Caco-2 (cell line): ENCODE data around the gene WIPF2. TPM values are rescaled to one million over a fixed set of nuclear protein-coding genes. Genes with fewer than 3 reads are reported as not detected.
A peak's percentile ranks its signal among the peaks of the same experiment; 100 is the strongest.

Source experiments
- BruUV-seq: library from RNA; stranded (reverse); fragments of 400-500 nt; replicated peaks from 2 replicates; lab custom pipeline; 2021; lab: Mats Ljungman, UMichigan
- CTCF ChIA-PET: fragments of 300-600 bp; sonication (Branson Sonifier 250); formaldehyde crosslinking; loops from one replicate; lab custom pipeline; 2022; ENCODE audit warnings: antibody characterized with exemption; lab: Charles Lee
- POLR2A ChIA-PET: fragments of 300-600 bp; sonication (Branson Sonifier 250); formaldehyde crosslinking; loops from one replicate; lab custom pipeline; 2022; ENCODE audit warnings: antibody characterized with exemption; lab: Charles Lee
- DNase-seq, 2 experiments: peaks; one replicate each; pipeline versions ENCODE4 v3.0.0 to v3.0.0-alpha.2; 2020 to 2022
- H3K27me3 ChIP-seq: replicated peaks from 2 replicates; pipeline ENCODE4 v1.6.0; 2011; ENCODE audit warnings: low read length; ENCODE audit not compliant: control insufficient read depth, insufficient read depth
- H3K36me3 ChIP-seq: 2 replicates; pipeline ENCODE4 v1.5.1; 2011; ENCODE audit warnings: low read length; ENCODE audit not compliant: control insufficient read depth, insufficient read depth
- H3K4me1 ChIP-seq: fragments of 250-450 bp; sonication (Bioruptor Pico); 2 replicates; pipeline ENCODE4 v1.5.1; 2020; ENCODE audit warnings: mild to moderate bottlenecking
- H3K4me3 ChIP-seq: 2 replicates; pipeline ENCODE4 v1.5.1; 2011; ENCODE audit warnings: low read depth, mild to moderate bottlenecking, control low read depth, low read length
- H3K9me3 ChIP-seq: fragments of 250-450 bp; sonication (Bioruptor Pico); 2 replicates; pipeline ENCODE4 v1.5.1; 2020; ENCODE audit warnings: mild to moderate bottlenecking, moderate library complexity
- H3K27ac Mint-ChIP-seq: one replicate; pipeline ENCODE4 v1.8.0; 2022; ENCODE audit warnings: mixed read lengths; ENCODE audit not compliant: unreplicated experiment
- H3K27me3 Mint-ChIP-seq: one replicate; pipeline ENCODE4 v1.8.0; 2022; ENCODE audit warnings: mixed read lengths; ENCODE audit not compliant: insufficient read depth, unreplicated experiment
- H3K36me3 Mint-ChIP-seq: one replicate; pipeline ENCODE4 v1.8.0; 2022; ENCODE audit warnings: mild to moderate bottlenecking, mixed read lengths; ENCODE audit not compliant: insufficient read depth, unreplicated experiment
- H3K4me1 Mint-ChIP-seq: one replicate; pipeline ENCODE4 v1.8.0; 2022; ENCODE audit warnings: low read depth, mixed read lengths; ENCODE audit not compliant: unreplicated experiment
- H3K4me3 Mint-ChIP-seq: one replicate; pipeline ENCODE4 v1.8.0; 2022; ENCODE audit warnings: mild to moderate bottlenecking, moderate library complexity, mixed read lengths; ENCODE audit not compliant: unreplicated experiment
- H3K9me3 Mint-ChIP-seq: one replicate; pipeline ENCODE4 v1.8.0; 2022; ENCODE audit warnings: mixed read lengths; ENCODE audit not compliant: unreplicated experiment
- CTCF ChIP-seq, 2 experiments: fragments of 200-600 bp in 1 of 2; IDR thresholded peaks; 1 replicate in 1 of 2; 2 replicates in 1 of 2; pipeline versions ENCODE4 v1.5.1 to v1.8.0; 2011 to 2022; ENCODE audit warnings: antibody characterized with exemption in 1 of 2, control low read depth in 1 of 2, inconsistent platforms in 1 of 2, low read depth in 1 of 2, low read length in 1 of 2, mild to moderate bottlenecking in 1 of 2, moderate library complexity in 1 of 2; ENCODE audit not compliant: insufficient read depth in 1 of 2, severe bottlenecking in 1 of 2, unreplicated experiment in 1 of 2
- intact Hi-C: fragments of 100-400 bp; cut with micrococcal nuclease; formaldehyde crosslinking; loops from one replicate; pipeline ENCODE4 v1.10.0; 2022; ENCODE audit not compliant: unreplicated experiment
- total RNA-seq: library from RNA; stranded (reverse); gene quantifications from 2 replicates; pipeline ENCODE4 v1.2.3, GENCODE V29; 2022

The WIPF2 gene
- total RNA-seq, 1 experiment from 2014 or later = 33.4 TPM

- H3K4me1 ChIP-seq = peaks cover 7% of the 10 kb centered on the region; the same call in 1 of the 2 replicates
- no peaks in the 10 kb centered on the region for H3K27me3 ChIP-seq
- no peaks in the 10 kb centered on the region for H3K9me3 Mint-ChIP-seq
- H3K4me3 ChIP-seq = no peak overlapping the region
- peaks cover 10% of the 10 kb centered on the region for H3K36me3 Mint-ChIP-seq
- H3K27me3 Mint-ChIP-seq = no peaks in the 10 kb centered on the region
- no TSS peak for BruUV-seq
- H3K9me3 ChIP-seq = no peaks in the 10 kb centered on the region
- H3K27ac Mint-ChIP-seq = no peak overlapping the region
- ChIA-PET CTCF (no interaction called here), POLR2A (interaction anchor here (0.5 kb wide), 1 partner anchor 154 kb away, joined by 4 read pairs; no protein-coding TSS in a partner anchor)
- no peaks in the 10 kb centered on the region; the same call in 1 of the 2 replicates for H3K36me3 ChIP-seq
- no peak overlapping the region for H3K4me3 Mint-ChIP-seq
- H3K4me1 Mint-ChIP-seq = no peaks in the 10 kb centered on the region
- DNase-seq = no peak
- intact Hi-C loops = no loop called here
- TF ChIP-seq CTCF (IDR thresholded peaks at IDR 0.05; ENCODE audit: insufficient read depth in 1 of 2, low read depth in 1 of 2, low read length in 1 of 2, severe bottlenecking in 1 of 2, unreplicated experiment in 1 of 2) = no peak
These were observed 30.4 kb upstream of the WIPF2 start for GRCh38 chr17:40188694-40189093.

DNA sequence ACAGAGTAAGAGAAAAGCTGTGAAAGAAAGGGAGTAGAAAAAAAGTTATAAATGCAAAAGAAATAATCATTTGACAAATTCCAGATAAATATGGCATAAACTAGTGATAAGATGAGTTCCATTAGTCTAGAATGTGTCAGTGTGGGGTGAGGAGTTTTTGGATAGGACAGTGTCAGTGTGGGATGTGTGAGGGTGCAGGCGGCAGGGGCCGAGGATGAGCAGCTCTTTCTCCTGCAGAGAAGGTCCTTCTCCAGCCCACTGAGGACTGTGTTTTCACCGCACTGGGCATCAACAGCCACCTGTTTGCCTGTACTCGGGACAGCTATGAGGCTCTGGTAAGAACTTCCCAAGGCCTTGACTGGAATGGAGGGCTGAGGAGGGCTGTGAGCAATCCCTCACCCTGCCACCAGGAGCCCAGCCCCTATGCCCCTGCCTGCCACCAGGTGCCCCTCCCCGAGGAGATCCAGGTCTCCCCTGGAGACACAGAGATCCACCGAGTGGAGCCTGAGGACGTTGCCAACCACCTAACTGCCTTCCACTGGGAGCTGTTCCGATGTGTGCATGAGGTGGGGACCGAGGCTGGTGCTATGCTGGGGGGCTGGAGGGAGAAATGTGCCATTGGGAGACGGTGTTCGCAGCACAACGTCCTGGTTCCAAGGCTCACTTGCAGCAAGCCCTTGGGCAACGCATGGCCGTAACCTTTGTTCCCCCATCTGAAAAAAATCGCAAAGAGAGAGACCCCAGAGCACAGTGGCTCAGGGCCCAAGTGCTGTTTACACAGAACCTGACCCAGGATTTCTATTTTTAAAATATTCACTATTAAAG is 28.7 kb upstream of the WIPF2 start:
- Mint-ChIP-seq H3K27ac (no peak overlapping the region), H3K27me3 (no peaks in the 10 kb centered on the region), H3K4me3 (no peak overlapping the region), H3K9me3 (no peaks in the 10 kb centered on the region), H3K4me1 (no peaks in the 10 kb centered on the region), H3K36me3 (peaks cover 5% of the 10 kb centered on the region)
- H3K4me1 ChIP-seq = peaks cover under 1% of the 10 kb centered on the region; the same call in 1 of the 2 replicates
- intact Hi-C loops = no loop called here
- H3K27me3 ChIP-seq = no peaks in the 10 kb centered on the region
- ChIA-PET POLR2A (no interaction called here), CTCF (interaction anchor here (0.6 kb wide), 1 partner anchor 18 kb away, joined by 4 read pairs; no protein-coding TSS in a partner anchor)
- no peak overlapping the region for H3K4me3 ChIP-seq
- TF ChIP-seq CTCF (IDR thresholded peaks at IDR 0.05; ENCODE audit: insufficient read depth in 1 of 2, low read depth in 1 of 2, low read length in 1 of 2, severe bottlenecking in 1 of 2, unreplicated experiment in 1 of 2) = peak; percentile 18 to 58
- peak in 1 of 2 experiments; percentile 54 for DNase-seq
- BruUV-seq = no TSS peak
- no peaks in the 10 kb centered on the region for H3K9me3 ChIP-seq
- H3K36me3 ChIP-seq = no peaks in the 10 kb centered on the region; the same call in 1 of the 2 replicates

GRCh38 chr17:40191237-40192208 is 27.6 kb upstream of the WIPF2 start:
- Histone ChIP-seq H3K4me3 (no peak overlapping the region), H3K4me1 (no peaks in the 10 kb centered on the region), H3K36me3 (no peaks in the 10 kb centered on the region; the same call in 1 of the 2 replicates), H3K9me3 (no peaks in the 10 kb centered on the region), H3K27me3 (no peaks in the 10 kb centered on the region)
- DNase-seq = peak in 1 of 2 experiments; percentile 50
- H3K27ac Mint-ChIP-seq = no peak overlapping the region
- intact Hi-C loops = no loop called here
- CTCF ChIA-PET = interaction anchor here (0.7 to 1.1 kb wide), 2 partner anchors 11 to 28 kb away, joined by 3 read pairs; partner anchors contain the start of gene WIPF2
- peak overlapping the region; percentile 32 for H3K4me3 Mint-ChIP-seq
- no peaks in the 10 kb centered on the region for H3K4me1 Mint-ChIP-seq
- no peaks in the 10 kb centered on the region for H3K27me3 Mint-ChIP-seq
- no TSS peak for BruUV-seq
- POLR2A ChIA-PET = no interaction called here
- no peaks in the 10 kb centered on the region for H3K9me3 Mint-ChIP-seq
- TF ChIP-seq CTCF (IDR thresholded peaks at IDR 0.05; ENCODE audit: insufficient read depth in 1 of 2, low read depth in 1 of 2, low read length in 1 of 2, severe bottlenecking in 1 of 2, unreplicated experiment in 1 of 2) = peak; percentile 23 to 30
- peaks cover 5% of the 10 kb centered on the region for H3K36me3 Mint-ChIP-seq
